CD8-positive, alpha-beta memory T cell (primary cell): Measurements from ENCODE around the gene ARHGAP30. TPM values are rescaled to one million over a fixed set of nuclear protein-coding genes. Genes with fewer than 3 reads are reported as not detected.
A peak's percentile ranks its signal among the peaks of the same experiment; 100 is the strongest.
"Not testable (repeated sequence)": the region's sequence is repeated elsewhere in the genome, so short reads cannot be mapped to it uniquely, and the experiment has no call there.

Source experiments
- CTCF ChIA-PET: fragments of 350-600 bp; sonication (Branson Sonifier 250); formaldehyde crosslinking; loops from one replicate; lab custom pipeline; 2021; ENCODE audit warnings: antibody characterized with exemption; lab: Charles Lee
- POLR2A ChIA-PET: fragments of 350-600 bp; sonication (Branson Sonifier 250); formaldehyde crosslinking; loops from one replicate; lab custom pipeline; 2021; ENCODE audit warnings: antibody characterized with exemption; lab: Charles Lee
- DNase-seq, 5 donors: peaks; one replicate each; pipeline versions ENCODE4 v3.0.0 to v3.0.0-alpha.2; 2020 to 2022; ENCODE audit warnings: mixed read lengths in 1 of 5
- H3K27ac ChIP-seq: one replicate; pipeline ENCODE4 v1.7.0; 2013; ENCODE audit warnings: low read depth, mild to moderate bottlenecking, low read length, moderate library complexity
- H3K27me3 ChIP-seq: 2 replicates; pipeline ENCODE4 v1.7.0; 2013; ENCODE audit warnings: low read length, mild to moderate bottlenecking; ENCODE audit not compliant: insufficient read depth, poor library complexity, severe bottlenecking
- H3K36me3 ChIP-seq: 2 replicates; pipeline ENCODE4 v1.7.0; 2013; ENCODE audit warnings: mild to moderate bottlenecking, low read length, moderate library complexity; ENCODE audit not compliant: insufficient read depth
- H3K4me1 ChIP-seq: 2 replicates; pipeline ENCODE4 v1.7.0; 2013; ENCODE audit warnings: mild to moderate bottlenecking, low read length, moderate library complexity; ENCODE audit not compliant: insufficient read depth
- H3K4me3 ChIP-seq: 2 replicates; pipeline ENCODE4 v1.7.0; 2013; ENCODE audit warnings: mild to moderate bottlenecking, low read length
- H3K9me3 ChIP-seq: 2 replicates; pipeline ENCODE4 v1.7.0; 2013; ENCODE audit warnings: mild to moderate bottlenecking, low read length
- H3K27ac Mint-ChIP-seq, 8 donors: one replicate each; pipeline ENCODE4 v1.8.0; 2020 to 2021; ENCODE audit warnings: mixed read lengths in 8 of 8, mild to moderate bottlenecking in 6 of 8, inconsistent platforms in 3 of 8, moderate library complexity in 3 of 8
- H3K27me3 Mint-ChIP-seq, 2 donors: one replicate each; pipeline ENCODE4 v1.8.0; 2020 to 2021; ENCODE audit warnings: mixed read lengths in 2 of 2, mild to moderate bottlenecking in 1 of 2, moderate library complexity in 1 of 2
- H3K36me3 Mint-ChIP-seq, 3 donors: one replicate each; pipeline ENCODE4 v1.8.0; 2020 to 2021; ENCODE audit warnings: mixed read lengths in 3 of 3, inconsistent platforms in 1 of 3, mild to moderate bottlenecking in 1 of 3
- H3K4me1 Mint-ChIP-seq, 3 donors: one replicate each; pipeline ENCODE4 v1.8.0; 2020 to 2021; ENCODE audit warnings: mixed read lengths in 3 of 3, inconsistent platforms in 1 of 3, mild to moderate bottlenecking in 1 of 3
- H3K4me3 Mint-ChIP-seq, 7 donors: one replicate each; pipeline ENCODE4 v1.8.0; 2020 to 2021; ENCODE audit warnings: mixed read lengths in 7 of 7, mild to moderate bottlenecking in 6 of 7, moderate library complexity in 4 of 7, inconsistent platforms in 2 of 7
- H3K9me3 Mint-ChIP-seq, 5 donors: one replicate each; pipeline ENCODE4 v1.8.0; 2020 to 2022; ENCODE audit warnings: mixed read lengths in 5 of 5, mild to moderate bottlenecking in 3 of 5, moderate library complexity in 2 of 5, inconsistent platforms in 1 of 5
- polyA plus RNA-seq: library from polyadenylated mRNA; unstranded; fragments of 300-500 nt; fragmentation: Illumina TruSeq; gene quantifications from one replicate; pipeline ENCODE4 v1.2.3, GENCODE V29; 2021
- total RNA-seq, 2 experiments: library from RNA; stranded (reverse); gene quantifications; one replicate each; pipeline ENCODE4 v1.2.3, GENCODE V29; 2021

Gene ARHGAP30
- total and polyA plus RNA-seq, 3 experiments from 2014 or later = 147 to 213 (median 149) TPM

- H3K27me3 Mint-ChIP-seq = no peaks in the 10 kb centered on the region
- no peaks in the 10 kb centered on the region for H3K27me3 ChIP-seq
- DNase-seq = no peak
- CTCF ChIA-PET = interaction anchor here (0.9 to 4.1 kb wide), 4 partner anchors 20 to 80 kb away, joined by 3 to 26 read pairs (median 4); partner anchors contain the start of genes KLHDC9 and TSTD1
- no peak overlapping the region for H3K4me3 ChIP-seq
- H3K9me3 Mint-ChIP-seq = no peaks in the 10 kb centered on the region
- peaks cover 32 to 72% (median 46%) of the 10 kb centered on the region in 3 donors for H3K4me1 Mint-ChIP-seq
- no peak overlapping the region for H3K4me3 Mint-ChIP-seq
- H3K36me3 ChIP-seq = no peaks in the 10 kb centered on the region
- H3K4me1 ChIP-seq = peaks cover 41% of the 10 kb centered on the region
- no peak overlapping the region for H3K27ac ChIP-seq
- no peaks in the 10 kb centered on the region for H3K9me3 ChIP-seq
- POLR2A ChIA-PET = interaction anchor here (0.6 to 1.4 kb wide), 2 partner anchors 21 to 24 kb away, joined by 3 read pairs; partner anchors contain the start of gene TSTD1
- peaks cover 0 to 3% (median 0%) of the 10 kb centered on the region in 3 donors for H3K36me3 Mint-ChIP-seq
- peak overlapping the region in 6 of 8 donors; percentile 9 to 85 (median 68) for H3K27ac Mint-ChIP-seq
These were observed 51.7 kb downstream of the ARHGAP30 start for GRCh38 chr1:161017756-161018630.

DNA sequence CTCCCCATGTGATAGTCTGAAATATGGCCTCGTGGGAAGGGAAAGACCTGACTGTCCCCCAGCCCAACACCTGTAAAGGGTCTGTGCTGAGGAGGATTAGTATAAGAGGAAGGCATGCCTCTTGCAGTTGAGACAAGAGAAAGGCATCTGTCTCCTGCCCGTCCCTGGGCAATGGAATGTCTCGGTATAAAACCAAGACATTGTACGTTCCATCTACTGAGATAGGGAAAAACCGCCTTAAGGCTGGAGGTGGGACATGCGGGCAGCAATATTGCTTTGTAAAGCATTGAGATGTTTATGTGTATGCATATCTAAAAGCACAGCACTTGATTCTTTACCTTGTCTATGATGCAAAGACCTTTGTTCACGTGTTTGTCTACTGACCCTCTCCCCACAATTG lies 52.5 kb downstream of the ARHGAP30 start:
- POLR2A ChIA-PET, H3K4me3 ChIP-seq, H3K27ac ChIP-seq, H3K9me3 Mint-ChIP-seq, CTCF ChIA-PET, H3K36me3 ChIP-seq, H3K27me3 Mint-ChIP-seq, H3K9me3 ChIP-seq, H3K27me3 ChIP-seq, H3K36me3 Mint-ChIP-seq, H3K4me3 Mint-ChIP-seq, DNase-seq: not testable (repeated sequence)
- Mint-ChIP-seq H3K27ac (peak overlapping the region in 6 of 8 donors; percentile 10 to 74 (median 62)), H3K4me1 (peaks cover 35 to 75% (median 50%) of the 10 kb centered on the region in 3 donors)
- peaks cover 48% of the 10 kb centered on the region for H3K4me1 ChIP-seq

- H3K27ac ChIP-seq, POLR2A ChIA-PET, H3K36me3 ChIP-seq, H3K9me3 ChIP-seq, CTCF ChIA-PET, H3K4me3 Mint-ChIP-seq, H3K27me3 ChIP-seq, DNase-seq, H3K27me3 Mint-ChIP-seq, H3K9me3 Mint-ChIP-seq, H3K4me3 ChIP-seq, H3K36me3 Mint-ChIP-seq: not testable (repeated sequence)
- H3K27ac Mint-ChIP-seq = peak overlapping the region in 5 of 8 donors; percentile 3 to 95 (median 70)
- H3K4me1 Mint-ChIP-seq = peaks cover 39 to 75% (median 54%) of the 10 kb centered on the region in 3 donors
- H3K4me1 ChIP-seq = peaks cover 52% of the 10 kb centered on the region
These were observed 53.0 kb downstream of the ARHGAP30 start for GRCh38 chr1:161016683-161017082.

GRCh38 chr1:161013488-161014230 lies 56.0 kb downstream of the ARHGAP30 start:
- H3K27ac ChIP-seq = peak overlapping the region; percentile 71
- Mint-ChIP-seq H3K27me3 (no peaks in the 10 kb centered on the region), H3K9me3 (no peaks in the 10 kb centered on the region), H3K36me3 (peaks cover 0 to 2% (median 0%) of the 10 kb centered on the region in 3 donors), H3K4me1 (peaks cover 21 to 46% (median 27%) of the 10 kb centered on the region in 3 donors), H3K4me3 (peak overlapping the region; percentile 67 to 90 (median 84)), H3K27ac (peak overlapping the region; percentile 90 to 99 (median 96))
- H3K9me3 ChIP-seq = no peaks in the 10 kb centered on the region
- CTCF ChIA-PET = interaction anchor here (1.0 to 3.7 kb wide), 7 partner anchors 16 to 136 kb away, joined by 3 to 13 read pairs (median 4); partner anchors contain the start of genes ARHGAP30 and USF1
- POLR2A ChIA-PET = interaction anchor here (0.8 to 2.5 kb wide), 5 partner anchors 16 to 56 kb away, joined by 3 to 15 read pairs (median 3); partner anchors contain the start of genes ARHGAP30, TSTD1 and USF1
- H3K4me3 ChIP-seq = peak overlapping the region; percentile 65
- DNase-seq = peak; percentile 39 to 76 (median 60)
- peaks cover 34% of the 10 kb centered on the region for H3K4me1 ChIP-seq
- no peaks in the 10 kb centered on the region for H3K36me3 ChIP-seq
- no peaks in the 10 kb centered on the region for H3K27me3 ChIP-seq

GRCh38 chr1:161013131-161013487 lies 56.6 kb downstream of the ARHGAP30 start:
- no peak for DNase-seq
- peaks cover 21 to 41% (median 23%) of the 10 kb centered on the region in 3 donors for H3K4me1 Mint-ChIP-seq
- peak overlapping the region; percentile 71 for H3K27ac ChIP-seq
- ChIA-PET CTCF (interaction anchor here (1.3 to 3.7 kb wide), 6 partner anchors 16 to 84 kb away, joined by 3 to 13 read pairs (median 5); partner anchors contain the start of genes ARHGAP30 and USF1), POLR2A (interaction anchor here (0.8 to 2.5 kb wide), 5 partner anchors 15 to 57 kb away, joined by 3 to 15 read pairs (median 3); partner anchors contain the start of genes ARHGAP30, TSTD1 and USF1)
- H3K27me3 Mint-ChIP-seq = no peaks in the 10 kb centered on the region
- no peaks in the 10 kb centered on the region for H3K9me3 ChIP-seq
- H3K27me3 ChIP-seq = no peaks in the 10 kb centered on the region
- no peaks in the 10 kb centered on the region for H3K36me3 ChIP-seq
- H3K4me1 ChIP-seq = peaks cover 29% of the 10 kb centered on the region
- H3K27ac Mint-ChIP-seq = peak overlapping the region; percentile 90 to 99 (median 96)
- no peaks in the 10 kb centered on the region for H3K9me3 Mint-ChIP-seq
- peak overlapping the region; percentile 65 for H3K4me3 ChIP-seq
- H3K36me3 Mint-ChIP-seq = peaks cover 0 to 2% (median 0%) of the 10 kb centered on the region in 3 donors
- H3K4me3 Mint-ChIP-seq = peak overlapping the region; percentile 67 to 90 (median 84)

- Histone ChIP-seq H3K27me3 (no peaks in the 10 kb centered on the region), H3K36me3 (no peaks in the 10 kb centered on the region), H3K4me1 (peaks cover 28% of the 10 kb centered on the region), H3K4me3 (no peak overlapping the region), H3K27ac (peak overlapping the region; percentile 71), H3K9me3 (no peaks in the 10 kb centered on the region)
- Mint-ChIP-seq H3K36me3 (peaks cover 0 to 2% (median 2%) of the 10 kb centered on the region in 3 donors), H3K9me3 (no peaks in the 10 kb centered on the region), H3K27me3 (no peaks in the 10 kb centered on the region), H3K27ac (peak overlapping the region in 6 of 8 donors; percentile 9 to 74 (median 60)), H3K4me3 (no peak overlapping the region), H3K4me1 (peaks cover 21 to 35% (median 23%) of the 10 kb centered on the region in 3 donors)
- DNase-seq = no peak
- CTCF ChIA-PET = interaction anchor here (2.6 to 2.8 kb wide), 2 partner anchors 22 to 34 kb away, joined by 6 to 13 read pairs; partner anchors contain the start of gene USF1
- POLR2A ChIA-PET = interaction anchor here (1.3 to 2.5 kb wide), 3 partner anchors 9 to 33 kb away, joined by 4 to 15 read pairs (median 7); partner anchors contain the start of genes TSTD1 and USF1
These were observed 57.3 kb downstream of the ARHGAP30 start for GRCh38 chr1:161012420-161012819.

DNA sequence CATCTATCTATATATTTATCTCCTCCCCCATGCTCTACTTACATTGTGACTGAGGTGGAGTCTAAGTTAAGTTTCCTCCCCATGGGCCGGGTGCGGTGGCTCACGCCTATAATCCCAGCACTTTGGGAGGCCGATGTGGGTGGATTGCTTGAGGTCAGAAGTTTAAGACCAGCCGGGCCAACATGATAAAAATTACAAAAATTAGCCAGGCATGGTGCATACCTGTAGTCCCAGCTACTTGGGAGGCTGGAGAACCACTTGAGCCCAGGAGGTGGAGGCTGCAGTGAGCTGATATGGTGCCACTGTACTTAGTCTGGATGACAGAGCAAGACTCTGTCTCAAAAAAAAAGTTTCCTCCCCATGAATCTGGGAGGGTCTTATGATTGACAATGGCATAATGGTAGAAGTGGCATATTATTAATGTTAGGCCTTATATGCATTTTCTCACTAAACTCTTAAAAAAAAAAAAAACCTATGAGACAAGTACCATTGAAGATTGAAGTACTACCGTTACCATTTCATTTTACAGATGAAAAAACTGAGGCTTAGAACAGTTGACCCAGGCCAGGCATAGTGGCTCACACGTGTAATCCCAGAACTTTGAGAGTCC lies 60.0 kb downstream of the ARHGAP30 start:
- CTCF ChIA-PET = interaction anchor here (0.6 kb wide), 1 partner anchor 18 kb away, joined by 3 read pairs; no protein-coding TSS in a partner anchor
- no peak overlapping the region for H3K4me3 ChIP-seq
- no peak overlapping the region for H3K27ac ChIP-seq
- no peak overlapping the region for H3K4me3 Mint-ChIP-seq
- no peak for DNase-seq
- H3K9me3 ChIP-seq = no peaks in the 10 kb centered on the region
- H3K27me3 ChIP-seq = no peaks in the 10 kb centered on the region
- POLR2A ChIA-PET = no interaction called here
- H3K36me3 ChIP-seq = no peaks in the 10 kb centered on the region
- H3K4me1 Mint-ChIP-seq = peaks cover 20 to 28% (median 28%) of the 10 kb centered on the region in 3 donors
- peaks cover 0 to 2% (median 2%) of the 10 kb centered on the region in 3 donors for H3K36me3 Mint-ChIP-seq
- H3K4me1 ChIP-seq = peaks cover 28% of the 10 kb centered on the region
- H3K9me3 Mint-ChIP-seq = no peaks in the 10 kb centered on the region
- no peaks in the 10 kb centered on the region for H3K27me3 Mint-ChIP-seq
- H3K27ac Mint-ChIP-seq = peak overlapping the region in 4 of 8 donors; percentile 17 to 81 (median 42)
